HS-27A (cell line): ENCODE results near the gene CCDC182.

ENCODE experiments used
- DNase-seq: peaks from one replicate; pipeline ENCODE4 v3.0.0-alpha.2; 2012; ENCODE audit warnings: low read depth, missing footprints

Gene CCDC182

DNA sequence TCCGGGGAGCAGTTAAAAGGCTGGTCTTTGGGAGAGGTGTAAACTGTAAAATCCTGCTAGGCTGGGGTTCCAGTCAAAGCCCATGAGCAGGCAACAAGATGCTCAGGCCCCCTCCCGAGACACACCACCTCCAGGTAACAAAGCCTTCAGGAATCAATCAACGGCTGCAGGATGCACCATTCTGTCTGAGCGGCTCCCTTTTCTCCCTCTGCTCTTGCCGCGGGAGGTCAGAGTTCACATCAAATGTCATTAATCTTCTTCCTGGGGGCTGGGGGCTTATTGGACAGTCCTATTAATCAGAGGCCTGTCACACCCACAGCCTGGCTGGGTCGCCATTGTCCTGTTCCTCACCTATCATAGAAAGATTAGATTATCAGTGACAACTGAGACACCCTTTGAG, 11.9 kb upstream of the CCDC182 start:
- DNase-seq: no peak

DNA sequence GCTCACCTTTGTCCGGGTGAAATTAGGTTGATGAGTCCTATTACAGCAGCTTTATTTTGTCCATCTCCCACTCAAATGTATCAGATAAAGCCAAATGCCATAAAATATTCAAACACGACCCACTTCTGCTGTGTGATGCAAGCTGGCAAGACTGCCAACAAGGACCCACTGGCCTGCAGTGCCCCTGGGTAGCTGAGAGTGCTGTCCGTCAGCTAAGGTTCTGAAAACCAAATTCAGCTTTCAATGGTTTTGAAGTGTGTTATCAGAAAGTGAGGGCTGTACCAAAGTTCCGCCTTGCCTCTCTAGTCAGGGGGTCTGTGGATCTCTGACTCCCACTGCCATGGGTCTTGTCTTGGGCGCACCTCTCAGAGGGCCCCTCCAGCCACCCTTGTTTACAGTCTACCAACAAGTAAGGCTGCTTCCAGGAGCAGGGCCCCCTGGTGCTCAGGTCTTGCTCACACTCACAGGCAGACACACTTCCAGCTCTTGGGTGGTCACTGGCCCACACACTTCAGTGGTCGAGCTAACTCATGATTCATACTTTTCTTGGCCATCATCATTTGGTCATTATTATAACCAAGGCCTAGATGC, 10.5 kb upstream of the CCDC182 start:
- no peak for DNase-seq

DNA sequence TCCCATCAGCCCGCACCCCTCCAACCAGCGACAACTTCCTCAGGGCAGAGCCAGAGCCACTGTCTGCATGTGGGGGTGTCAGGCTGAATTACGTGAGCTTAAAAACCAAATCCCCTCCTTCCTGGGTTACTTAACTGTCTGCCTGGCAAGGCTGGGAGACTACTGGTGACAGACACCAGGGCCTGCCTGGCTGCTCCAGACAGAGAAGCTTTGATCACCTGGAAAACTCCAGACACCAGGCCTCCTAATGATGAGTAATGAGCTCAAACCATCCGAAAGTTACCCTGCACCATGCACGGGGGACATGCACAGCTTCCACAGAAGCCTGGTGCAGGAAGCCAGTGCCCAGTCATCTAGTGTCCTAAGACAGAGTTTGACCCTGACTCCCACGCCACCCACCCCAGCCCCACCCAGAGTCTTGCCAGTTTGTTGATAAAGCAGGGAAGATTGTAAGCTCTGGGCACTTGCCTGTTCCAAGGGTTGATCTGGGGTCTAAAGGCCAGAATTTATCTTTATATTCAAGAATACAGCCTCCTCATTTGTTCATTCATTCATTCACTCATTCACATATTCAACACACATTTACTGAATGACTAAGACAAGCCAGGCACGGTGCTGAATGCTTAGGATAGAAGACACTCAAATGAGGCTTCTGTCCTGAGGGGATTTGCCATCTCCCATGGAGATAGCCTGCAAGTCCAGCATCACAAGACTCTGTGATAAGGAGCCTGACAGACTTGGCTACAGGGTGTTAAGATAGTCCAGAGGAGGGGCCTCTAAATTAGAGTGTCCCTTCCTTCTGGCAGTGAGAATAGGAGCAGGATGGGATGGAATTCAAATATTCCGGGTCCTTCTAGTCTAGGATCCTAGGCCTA, 7.2 kb upstream of the CCDC182 start:
- no peak for DNase-seq

DNA sequence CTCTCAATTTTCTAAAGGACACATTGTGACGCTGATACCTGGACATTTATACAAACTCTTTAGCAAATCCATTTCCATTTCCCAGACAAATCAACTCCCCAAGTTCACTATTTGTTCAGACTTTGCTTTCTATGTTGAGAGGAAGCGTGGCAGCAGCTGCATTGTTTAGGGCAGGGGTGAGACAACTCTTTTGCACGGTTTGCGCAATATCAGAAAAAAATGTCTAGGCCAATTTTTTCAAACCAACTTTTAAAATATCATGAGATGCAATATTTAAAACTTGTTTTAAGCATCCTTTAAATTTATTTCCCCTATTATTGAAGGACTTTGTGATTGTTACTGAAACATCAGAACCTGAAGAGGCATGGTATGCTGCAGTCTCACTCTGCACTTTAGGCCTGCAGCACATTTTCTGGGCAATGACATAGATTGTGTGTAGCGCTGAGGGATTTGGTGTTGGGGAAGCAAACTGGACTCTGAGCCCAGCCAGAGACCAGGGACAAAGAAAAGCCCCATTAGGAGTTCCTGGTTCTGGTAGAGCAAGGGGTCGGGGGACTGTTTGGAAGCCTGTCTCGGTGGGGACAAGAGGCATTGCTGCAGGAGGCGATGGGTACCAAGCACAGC, 6.4 kb upstream of the CCDC182 start:
- DNase-seq: no peak

DNA sequence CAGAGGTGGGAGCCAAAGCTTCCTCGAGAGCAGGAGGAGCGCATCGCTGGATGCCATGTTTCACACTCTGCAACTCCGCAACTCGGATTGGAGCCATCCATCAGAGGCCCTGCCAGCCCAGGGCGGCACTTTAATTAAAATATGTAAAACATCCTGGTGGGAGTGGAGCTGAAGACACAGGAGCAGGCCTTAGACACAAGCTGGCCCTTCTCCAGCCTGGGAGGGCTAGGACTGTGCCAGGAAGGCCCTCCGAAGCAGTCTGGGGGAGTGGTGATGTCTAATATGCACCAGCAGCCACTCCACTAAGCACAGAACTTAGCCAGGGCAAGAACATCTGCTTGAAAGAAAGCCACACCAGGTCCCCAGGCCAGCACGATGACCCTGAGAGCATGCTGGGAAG, 5.8 kb upstream of the CCDC182 start:
- DNase-seq: no peak

DNA sequence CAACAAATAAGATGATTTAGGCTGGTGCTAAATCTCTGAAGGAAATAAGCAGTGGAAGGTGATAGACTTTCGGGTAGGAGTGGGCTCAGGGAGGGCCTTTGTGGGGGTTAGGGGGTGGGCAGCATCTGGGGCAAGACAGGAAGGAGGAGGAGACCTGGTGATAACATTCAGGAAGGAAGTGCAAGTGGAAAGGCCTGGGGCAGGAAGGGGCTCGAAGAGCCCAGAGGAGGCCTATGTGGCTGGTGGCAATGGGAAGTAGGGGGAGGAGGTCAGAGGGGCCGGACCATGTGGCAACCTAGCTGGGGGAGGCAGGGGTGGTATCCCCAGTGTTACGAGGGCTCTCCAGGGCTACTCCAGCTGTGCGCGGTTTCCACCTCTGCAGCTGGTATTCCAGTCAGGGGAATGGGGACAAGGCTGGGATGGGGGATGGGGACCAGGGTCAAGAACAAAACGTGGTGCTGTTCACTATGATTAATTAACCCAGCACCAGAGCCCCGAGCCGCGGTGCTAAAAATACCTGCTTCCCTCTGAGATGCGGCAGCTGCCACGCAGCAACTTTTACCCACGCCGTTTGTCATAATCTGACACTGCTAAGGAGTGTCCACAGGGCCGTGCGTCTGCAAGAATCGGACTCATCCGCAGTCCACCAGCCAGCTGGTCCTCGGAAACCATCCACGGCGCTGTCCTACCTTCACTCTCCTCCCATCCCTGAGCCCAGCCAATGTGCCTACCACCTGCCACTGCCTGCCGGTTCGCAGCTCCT, 5.2 kb upstream of the CCDC182 start:
- no peak for DNase-seq

DNA sequence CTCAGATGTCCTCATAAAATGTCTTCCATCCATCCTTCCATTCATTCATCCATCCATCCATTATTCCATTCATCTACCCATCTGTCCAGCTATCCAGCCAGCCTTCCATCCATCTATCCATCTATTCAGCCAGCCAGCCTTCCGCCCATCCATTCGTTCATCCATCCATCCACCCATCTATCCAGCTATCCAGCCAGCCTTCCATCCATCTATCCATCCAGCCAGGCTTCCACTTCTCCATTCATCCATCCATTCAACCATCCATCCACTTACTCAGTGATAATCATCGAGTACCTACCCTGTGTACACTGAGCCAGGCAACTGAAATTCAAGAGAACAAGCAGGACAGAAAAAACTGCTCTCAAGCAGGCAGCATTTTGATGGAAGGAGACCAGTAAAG, 4.6 kb upstream of the CCDC182 start:
- no peak for DNase-seq

DNA sequence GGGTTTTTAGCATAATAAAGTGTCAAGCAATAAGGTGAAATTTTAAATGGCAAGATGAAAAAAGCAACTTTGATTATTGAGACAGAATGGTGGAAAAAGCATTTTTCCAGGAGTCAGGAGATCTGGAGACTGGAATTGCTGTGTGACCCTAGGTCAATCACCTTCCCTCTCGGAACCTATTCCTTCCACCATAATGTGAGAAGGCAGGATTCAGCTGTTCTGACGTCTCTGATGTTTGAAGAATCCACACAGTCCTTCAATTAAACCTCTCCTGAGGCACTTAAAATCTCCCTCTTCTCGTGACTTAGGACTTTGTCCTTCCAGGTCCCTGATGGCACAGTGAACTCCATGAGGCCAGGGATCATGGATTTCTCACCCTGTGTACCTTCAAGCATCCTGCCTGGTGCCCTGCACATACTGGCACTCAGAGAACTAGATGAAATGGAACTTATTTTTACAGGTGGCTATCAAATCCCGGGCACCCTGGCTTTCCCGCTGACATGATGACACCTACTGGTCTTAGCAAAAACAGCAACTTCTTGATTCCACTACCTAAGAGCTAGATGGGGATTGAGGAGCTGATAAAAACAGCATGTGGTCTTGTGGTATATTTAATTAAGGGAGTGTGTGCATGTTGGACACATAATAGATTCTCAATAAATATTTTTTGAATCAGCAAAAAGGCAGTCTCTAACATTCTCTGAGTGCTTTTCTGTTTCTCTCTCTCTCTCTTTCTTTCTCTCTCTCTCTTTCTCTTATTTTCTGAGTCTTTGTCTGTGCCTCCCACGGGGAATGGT, 2.3 kb upstream of the CCDC182 start:
- peak; percentile 19 for DNase-seq

DNA sequence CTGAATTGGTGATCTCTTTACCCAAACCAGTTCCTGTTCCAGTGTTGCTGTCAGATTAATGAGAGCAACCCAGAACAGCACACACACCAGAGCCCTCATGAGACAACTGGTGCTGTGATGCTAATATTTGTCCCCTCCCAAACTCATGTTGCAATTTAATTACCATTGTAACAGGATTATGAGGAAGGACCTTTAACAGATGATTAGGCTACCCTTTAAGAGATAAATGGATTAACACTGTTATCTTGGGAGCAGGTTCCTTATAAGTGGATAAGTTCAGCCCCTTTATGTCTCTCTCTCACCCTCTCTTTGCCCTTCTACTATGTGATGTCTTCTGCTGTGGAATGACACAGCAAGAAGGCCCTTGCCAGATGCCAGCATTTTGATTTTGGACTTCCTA, 1.1 kb upstream of the CCDC182 start:
- no peak for DNase-seq

DNA sequence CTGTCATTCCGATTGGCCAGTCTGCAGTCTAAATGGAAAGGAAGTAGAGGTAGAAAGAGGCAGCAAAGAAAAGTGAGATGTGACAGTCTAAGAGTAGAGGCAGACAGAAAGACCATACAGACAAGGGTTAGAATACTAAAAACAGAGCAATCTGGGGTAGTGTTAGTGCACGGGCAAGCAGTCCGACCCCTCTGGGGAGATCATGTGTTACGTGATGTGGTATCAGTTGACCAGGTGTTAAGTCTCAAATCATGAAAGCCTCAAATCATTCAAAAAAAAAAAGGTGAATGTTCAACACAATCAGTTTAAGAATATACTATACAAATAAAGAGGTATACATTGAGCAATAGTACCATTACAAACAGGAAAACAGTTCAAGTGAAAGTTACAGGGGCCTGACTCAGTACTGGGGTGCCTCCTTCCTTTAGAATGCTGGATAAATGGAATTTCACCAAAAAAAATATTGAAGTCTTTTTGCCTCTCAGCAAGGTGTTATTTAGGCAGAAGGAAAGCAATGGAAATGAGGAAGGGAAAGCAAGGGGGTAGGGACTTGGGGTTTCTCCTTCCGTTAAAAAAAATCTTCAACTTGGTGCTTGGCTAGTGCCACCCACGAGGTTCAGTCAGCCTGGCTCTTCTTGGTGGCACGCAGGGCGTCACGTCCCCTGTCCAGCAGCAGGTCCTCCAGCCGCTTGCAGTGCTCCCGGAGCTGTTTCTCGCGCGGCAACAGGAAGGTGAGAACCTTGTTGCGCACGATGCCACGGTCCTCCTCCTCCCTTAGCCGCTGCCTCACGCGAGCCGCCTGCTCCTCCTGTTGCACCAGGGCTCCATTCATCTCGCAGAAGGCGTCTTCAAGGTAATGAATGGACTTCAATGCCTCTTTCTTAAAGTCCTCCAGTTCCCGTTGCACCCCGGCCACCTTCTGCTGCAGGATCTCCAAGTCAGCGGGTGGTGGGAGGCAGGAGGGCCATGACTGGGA, 616 bp downstream of the CCDC182 start:
- no peak for DNase-seq

DNA sequence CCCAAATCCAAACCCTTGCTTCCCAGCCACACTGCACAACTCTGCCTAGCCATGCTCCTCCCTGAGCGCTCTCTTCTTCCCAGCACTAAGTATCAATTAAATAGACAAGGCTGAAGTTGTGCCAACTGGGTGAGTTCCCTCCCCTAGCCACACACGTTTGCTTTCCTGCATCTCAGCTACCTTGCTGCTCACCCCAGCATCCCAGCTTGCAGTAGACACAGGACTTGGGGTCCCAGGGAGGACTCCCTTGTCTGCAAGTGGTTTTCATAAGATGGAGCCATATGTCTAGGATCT, 4.9 kb downstream of the CCDC182 start:
- DNase-seq: no peak

DNA sequence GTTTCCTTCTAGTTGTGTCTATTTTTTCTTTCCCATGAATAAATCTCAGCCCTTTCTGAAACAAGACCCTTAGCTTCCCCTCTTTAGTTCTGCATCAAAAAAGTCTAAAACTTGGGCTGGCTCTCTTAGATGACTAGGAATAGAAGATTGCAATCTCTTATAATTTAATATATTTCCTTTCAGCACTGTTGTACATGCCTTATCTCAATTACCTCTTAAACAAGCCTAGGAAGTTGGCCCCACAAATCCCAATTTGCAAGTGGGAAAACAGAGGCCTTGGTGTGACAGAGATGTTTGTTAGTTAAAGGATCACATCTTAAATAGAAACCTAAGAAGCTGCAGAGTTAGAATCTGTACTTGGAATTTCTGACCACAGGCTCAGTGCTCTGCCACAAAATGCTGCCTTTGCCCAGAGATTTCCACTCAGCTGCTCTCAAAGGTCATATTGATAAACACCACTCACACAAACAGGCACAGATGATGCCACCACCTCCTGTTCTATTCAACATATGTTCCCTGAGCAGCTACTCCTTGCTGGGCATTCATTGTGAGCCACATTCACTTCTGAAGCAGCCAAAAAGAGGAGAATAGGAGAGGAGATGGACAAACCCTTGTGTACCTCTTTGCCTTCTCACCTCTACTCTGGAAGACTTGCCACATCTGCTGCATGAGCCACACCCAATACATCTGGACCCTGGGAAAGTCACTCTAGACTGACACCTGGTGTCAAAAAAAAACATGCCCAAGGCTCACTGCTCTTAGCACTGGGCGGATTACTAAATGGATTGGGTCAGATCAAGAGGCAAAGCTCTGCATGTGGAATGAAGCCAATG, 5.5 kb downstream of the CCDC182 start:
- no peak for DNase-seq

DNA sequence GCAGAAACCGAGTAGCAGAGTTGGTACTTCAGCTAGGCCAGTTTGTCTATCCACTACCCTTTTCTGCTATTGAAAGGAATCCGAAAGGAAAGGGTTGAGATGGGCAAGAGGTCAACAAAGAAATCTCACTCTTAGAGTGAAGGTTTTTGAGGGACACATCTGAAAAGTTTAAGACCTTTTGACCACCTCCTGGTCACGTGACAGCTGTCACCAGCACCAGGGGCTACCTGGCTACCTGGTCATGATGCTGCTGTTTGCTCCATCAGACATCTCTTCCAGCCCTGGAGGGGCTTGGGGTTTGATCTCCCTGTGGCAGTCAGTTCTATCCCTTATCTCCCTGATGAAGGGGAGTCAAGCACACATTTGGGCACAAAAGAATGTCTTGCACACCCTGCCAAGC, 7.6 kb downstream of the CCDC182 start:
- DNase-seq: no peak

DNA sequence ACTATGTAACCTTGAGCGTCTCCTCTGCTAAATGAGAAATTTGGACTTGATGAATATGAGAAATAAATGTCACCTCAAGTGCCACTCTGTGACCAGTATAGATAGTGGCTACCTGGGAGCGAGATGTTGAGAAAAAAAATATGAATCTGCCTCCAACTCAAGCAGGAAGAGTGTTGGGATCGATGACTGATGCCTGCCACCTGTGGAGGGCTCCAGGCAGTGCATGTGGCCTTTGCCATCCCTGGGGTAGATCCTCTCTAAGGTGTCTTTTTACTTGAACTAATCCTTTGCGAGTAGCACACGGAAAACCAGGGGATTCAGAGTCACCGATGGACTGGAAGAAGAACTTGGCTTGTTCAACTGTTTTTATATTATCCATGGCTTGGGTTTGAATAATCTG, 9.4 kb downstream of the CCDC182 start:
- DNase-seq: no peak

DNA sequence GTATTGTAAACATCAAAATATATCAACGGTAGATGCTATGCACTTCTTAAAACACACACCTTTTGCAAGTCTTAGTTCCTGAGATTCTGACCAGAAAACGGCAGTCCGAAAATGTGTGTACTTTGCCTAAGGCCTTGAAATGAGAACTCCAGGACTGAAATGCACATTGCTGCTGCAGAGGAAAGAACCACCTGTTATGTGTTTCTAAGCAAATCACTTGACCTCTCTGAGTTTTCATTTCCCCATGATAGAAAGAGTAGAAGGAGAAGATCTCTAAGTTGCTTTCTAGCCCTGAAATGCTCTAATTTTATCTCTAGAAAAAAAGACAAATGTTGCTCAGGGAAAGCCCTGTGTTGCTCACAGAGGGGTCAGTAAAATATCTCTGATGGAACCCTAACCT, 9.9 kb downstream of the CCDC182 start:
- DNase-seq: no peak

DNA sequence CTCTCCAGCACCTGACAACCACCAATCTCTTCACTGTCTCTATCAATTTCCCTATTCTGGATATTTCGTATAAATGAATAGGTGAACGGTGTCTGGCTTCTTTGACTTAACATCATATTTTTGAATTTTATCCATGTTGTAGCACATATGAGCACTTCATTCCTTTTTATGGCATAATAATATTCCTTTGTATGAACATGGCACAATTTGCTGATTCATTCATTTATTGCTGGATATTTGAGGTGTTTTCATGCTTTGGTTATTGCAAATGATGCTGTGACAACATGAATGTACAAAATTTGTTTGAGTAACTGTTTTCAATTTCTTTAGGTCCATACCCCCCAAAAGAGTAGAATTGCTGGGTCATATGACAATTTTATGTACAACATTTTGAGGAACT, 12.0 kb downstream of the CCDC182 start:
- no peak for DNase-seq

DNA sequence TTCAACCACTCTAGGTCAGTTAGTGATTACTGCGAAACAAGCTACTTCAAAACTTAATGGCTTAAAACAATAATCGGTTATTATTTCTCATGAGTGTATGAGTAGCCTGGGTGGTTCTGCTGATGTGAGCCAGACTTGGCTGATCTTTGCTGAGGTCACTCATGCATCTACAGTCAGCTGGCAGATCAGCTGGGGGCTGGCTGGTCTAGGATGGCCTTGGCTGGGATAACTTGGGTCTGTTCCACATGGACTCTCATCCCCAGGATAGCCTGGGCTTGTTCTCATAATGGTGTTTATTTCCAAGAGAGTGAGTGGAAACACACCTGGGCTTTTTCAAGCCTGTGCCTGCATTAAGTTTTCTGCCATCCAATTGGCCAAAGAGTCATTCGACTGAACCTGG, 13.0 kb downstream of the CCDC182 start:
- no peak for DNase-seq

DNA sequence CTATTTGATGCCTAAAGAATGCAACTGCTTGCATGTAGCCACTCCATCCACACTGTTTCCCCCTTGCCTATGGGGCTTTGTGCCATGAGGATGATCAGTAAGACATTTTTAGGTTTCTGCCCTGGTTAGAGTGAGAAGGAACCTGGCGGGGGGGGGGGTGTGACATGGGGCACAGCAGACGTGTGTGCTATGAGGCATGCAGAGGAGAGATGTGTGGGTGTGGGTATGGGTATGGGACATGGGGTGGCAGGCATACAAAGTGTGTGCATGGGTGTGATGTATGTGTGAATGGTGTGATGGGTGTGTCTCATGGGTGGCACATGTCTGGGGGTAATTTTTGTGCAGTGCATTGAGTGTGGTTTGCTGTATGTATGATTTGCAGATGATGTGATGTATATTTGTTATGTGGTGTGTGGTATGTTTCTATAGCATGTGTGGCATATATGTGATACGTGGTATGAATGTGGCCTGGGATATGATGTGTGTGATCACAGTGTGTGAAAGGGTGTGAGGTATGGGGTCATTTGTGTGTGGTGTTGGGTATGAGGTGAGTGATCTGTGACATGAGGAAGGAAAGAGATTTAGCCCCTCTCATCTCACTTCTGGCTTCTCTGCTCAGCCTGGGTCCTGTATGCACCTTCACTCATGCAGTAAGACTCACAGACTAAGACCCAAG, 14.9 kb downstream of the CCDC182 start:
- no peak for DNase-seq

DNA sequence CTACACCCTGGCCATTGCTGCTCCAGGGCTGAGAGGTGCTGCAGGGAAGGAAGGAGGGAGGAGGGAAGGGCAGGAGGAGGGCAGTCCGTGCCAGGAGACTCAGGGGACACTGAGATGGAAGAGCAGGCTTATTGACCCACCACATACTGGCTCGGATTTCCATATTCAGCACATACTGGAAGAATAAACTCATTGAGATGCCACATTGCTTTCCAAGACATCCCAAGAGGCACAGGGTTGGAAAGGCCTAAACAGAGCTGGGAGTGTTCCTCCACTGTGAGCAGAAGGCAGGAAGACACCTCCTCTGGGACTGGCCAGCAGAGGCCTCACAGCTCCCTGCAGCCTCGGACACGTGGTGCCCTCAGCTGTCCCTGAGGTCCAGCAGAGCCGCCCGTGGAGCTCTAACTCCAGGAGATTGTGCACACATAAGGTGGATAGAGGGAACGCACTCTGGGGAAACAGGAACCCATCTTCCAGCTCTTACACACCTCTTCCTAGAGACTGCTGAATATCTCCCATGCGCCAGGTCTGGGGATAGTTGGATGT, 17.4 kb downstream of the CCDC182 start:
- DNase-seq: no peak
